Fibroblast of peridontal ligament (primary cell): ENCODE measurements around the gene DAZ2.
"Not testable (repeated sequence)": the region's sequence is repeated elsewhere in the genome, so short reads cannot be mapped to it uniquely, and the experiment has no call there.

ENCODE experiments used
- DNase-seq: peaks from one replicate; pipeline ENCODE4 v3.0.0-alpha.2; 2010; ENCODE audit errors: extremely low read depth

DAZ2 gene, protein sequence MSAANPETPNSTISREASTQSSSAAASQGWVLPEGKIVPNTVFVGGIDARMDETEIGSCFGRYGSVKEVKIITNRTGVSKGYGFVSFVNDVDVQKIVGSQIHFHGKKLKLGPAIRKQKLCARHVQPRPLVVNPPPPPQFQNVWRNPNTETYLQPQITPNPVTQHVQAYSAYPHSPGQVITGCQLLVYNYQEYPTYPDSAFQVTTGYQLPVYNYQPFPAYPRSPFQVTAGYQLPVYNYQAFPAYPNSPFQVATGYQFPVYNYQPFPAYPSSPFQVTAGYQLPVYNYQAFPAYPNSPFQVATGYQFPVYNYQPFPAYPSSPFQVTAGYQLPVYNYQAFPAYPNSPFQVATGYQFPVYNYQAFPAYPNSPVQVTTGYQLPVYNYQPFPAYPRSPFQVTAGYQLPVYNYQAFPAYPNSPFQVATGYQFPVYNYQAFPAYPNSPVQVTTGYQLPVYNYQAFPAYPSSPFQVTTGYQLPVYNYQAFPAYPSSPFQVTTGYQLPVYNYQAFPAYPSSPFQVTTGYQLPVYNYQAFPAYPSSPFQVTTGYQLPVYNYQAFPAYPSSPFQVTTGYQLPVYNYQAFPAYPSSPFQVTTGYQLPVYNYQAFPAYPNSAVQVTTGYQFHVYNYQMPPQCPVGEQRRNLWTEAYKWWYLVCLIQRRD

DNA sequence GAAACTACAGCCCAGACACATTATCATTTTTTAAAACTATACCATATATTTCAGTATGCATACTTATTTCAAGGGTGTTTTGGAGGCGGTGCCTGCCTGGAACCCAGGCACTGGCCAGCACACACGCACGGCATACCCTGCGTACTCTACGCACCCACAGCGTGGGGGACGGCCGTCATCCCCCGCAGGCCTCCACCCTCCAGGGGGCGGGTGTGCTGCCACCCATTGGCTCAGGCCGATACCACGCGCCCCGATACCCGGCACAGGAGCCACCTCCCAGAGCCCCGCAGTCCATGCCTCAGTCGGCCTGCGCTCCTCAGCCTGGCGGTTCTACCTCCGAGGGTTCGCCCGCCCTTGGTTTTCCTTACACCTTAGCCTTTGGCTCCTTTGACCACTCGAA lies at the start of gene DAZ2:
DAZ2 (plus strand) TSS at position 301 of the 400 bp plus-strand sequence. CDS start 208 bp downstream, outside the sequence.
- DNase-seq = not testable (repeated sequence)

- DNase-seq = not testable (repeated sequence)
Observed at GRCh38 chrY:23198908-23199307, 20.4 kb upstream of the DAZ2 start, which contains the start of gene DAZ1. DAZ1 (minus strand) TSS chrY:23199008; CDS start chrY:23198800, 208 bp downstream.

DNA sequence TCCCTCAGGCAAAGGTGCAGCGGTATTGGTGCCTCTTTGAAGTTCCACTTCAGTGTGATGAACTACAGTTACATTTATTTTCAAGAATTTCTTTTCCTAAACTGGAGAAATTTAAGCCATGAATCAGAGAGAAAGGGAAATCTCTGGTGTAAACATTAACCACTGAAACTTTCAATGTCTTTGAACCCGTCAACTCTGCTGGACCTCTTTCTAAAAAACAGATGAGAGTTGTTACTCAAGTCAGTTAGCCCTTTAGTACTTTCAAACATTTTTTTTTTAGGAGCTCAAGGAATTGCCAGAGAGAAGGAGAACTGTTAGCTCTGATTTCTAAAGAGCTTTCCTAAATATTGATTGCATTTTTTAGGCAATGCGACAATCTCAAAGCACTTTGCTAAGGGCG lies 11.9 kb upstream of the DAZ2 start:
- DNase-seq = not testable (repeated sequence)

GRCh38 chrY:23209802-23210495 lies 9.4 kb upstream of the DAZ2 start:
- DNase-seq = not testable (repeated sequence)

DNA sequence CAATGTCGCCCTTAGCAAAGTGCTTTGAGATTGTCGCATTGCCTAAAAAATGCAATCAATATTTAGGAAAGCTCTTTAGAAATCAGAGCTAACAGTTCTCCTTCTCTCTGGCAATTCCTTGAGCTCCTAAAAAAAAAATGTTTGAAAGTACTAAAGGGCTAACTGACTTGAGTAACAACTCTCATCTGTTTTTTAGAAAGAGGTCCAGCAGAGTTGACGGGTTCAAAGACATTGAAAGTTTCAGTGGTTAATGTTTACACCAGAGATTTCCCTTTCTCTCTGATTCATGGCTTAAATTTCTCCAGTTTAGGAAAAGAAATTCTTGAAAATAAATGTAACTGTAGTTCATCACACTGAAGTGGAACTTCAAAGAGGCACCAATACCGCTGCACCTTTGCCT lies 8.7 kb upstream of the DAZ2 start:
- DNase-seq = not testable (repeated sequence)
